HG03457 (cell line): Measurements from ENCODE around the gene E2F1.

Source experiments
- ATAC-seq: cut with Tn5 transposase; IDR thresholded peaks from one replicate; pipeline ENCODE4 v1.9.1; 2021; ENCODE audit warnings: moderate number of reproducible peaks; ENCODE audit not compliant: unreplicated experiment

E2F1 gene

DNA sequence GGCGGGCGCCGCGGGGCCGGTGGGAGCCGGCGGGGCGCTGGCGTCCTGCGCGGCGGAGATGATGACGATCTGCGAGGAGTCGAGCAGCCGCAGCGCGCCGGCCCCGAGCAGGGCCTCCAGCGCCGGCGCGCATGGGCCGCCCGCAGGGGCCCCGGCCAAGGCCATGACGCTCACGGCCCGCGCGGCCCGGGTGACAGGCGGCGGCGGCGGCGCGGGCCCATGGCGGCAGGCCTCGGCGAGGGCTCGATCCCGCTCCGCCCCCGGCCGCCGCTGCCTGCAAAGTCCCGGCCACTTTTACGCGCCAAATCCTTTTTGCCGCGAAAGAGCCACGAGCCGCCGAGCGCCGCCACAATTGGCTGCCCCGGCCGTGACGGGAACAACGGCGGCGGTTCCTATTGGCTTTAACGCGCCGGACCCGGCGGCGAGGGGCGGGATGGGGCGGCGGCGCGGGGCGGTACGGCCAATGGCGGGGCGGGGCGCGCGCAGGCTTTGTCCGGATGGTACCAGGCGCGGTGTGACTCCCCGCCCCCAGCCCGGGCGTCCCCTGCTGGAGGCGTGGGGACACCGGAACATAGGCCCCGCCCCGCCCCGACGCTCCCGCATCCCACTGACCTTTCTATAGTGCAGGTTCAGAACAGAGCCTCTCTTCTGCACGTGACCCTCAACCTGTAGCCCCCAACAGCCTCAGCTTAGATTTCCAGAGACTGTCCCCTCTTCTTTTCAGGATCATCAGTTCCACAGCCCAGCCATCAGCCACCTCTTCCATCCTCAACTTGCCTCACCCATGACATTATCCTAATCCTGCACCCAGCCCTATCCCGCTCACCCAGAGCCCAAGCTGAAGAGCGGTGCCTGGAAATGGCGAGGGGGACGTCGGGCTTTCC lies at the start of gene E2F1:
Gene E2F1 (minus strand): TSS at position 286 of the 884 bp plus-strand sequence. CDS start 121 bp downstream, at position 165.
- peak; percentile 71 for ATAC-seq

GRCh38 chr20:33733654-33734576 lies 47.7 kb upstream of the E2F1 start:
- ATAC-seq = no peak

DNA sequence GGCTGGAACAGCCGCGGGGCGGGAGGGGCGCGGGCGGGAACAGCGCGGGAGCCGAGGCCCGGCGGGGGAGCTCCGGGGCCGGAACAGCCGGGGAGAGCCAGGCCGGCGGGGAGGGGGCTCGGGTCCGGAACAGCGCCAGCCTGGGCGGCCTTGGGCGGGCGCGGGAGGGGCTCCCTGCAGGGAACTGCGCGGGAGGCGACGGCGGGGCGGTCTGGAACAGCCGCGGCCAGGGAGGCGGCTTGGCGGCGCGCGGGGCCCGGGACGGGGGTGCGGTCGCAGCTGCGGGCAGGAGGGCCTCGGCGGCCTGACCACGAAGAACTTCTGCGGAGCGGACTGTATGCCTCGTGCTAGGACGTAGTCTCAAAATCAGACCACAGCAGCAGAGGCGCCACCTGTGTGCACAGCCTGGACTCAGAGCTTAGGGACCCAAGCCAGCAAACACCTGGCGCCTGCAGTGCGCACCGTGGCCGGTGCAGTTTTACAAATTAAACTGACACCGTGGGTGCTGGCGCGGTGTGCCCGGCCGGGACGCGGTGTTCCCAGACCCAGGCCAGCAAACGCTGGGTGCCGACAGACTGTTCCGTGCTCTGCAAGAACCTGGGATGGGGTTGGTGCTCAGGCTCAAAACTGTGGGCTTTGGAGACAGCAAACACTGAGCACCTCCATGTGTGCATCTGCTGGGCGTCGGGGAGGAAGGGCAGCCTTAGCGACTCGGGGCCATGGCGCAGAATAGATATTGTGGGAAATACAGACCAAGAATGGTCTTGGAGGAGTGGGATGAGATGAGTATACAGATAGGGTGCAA lies 46.2 kb upstream of the E2F1 start:
- ATAC-seq = peak; percentile 43

DNA sequence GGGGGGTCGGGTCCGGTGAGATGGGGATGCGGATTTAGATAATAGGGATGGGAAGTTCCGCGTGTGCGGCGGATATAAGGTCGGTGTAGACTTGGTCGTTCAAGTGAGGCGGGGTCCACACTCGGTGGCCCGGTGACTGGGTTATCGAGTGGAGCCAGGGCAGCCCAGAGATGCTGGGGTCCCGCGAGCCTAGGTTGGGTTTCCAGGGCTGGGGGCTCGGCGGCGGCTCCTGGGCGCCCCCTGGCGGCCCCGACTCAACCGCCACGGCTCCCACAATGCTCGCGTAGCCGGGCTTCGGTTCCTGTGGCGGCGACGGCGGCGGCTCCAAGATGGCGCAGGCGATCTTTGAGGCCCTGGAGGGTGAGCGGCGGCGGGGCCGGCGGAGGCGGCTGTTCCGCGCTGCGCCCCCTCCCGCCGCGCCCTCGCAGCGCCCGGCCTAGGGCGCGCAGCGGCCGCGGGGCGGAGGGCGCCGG lies 45.5 kb upstream of the E2F1 start, which contains the start of gene ZNF341:
Gene ZNF341 (plus strand): TSS at position 304 of the 473 bp plus-strand sequence. CDS start 26 bp downstream, at position 330.
- peak; percentile 64 for ATAC-seq

DNA sequence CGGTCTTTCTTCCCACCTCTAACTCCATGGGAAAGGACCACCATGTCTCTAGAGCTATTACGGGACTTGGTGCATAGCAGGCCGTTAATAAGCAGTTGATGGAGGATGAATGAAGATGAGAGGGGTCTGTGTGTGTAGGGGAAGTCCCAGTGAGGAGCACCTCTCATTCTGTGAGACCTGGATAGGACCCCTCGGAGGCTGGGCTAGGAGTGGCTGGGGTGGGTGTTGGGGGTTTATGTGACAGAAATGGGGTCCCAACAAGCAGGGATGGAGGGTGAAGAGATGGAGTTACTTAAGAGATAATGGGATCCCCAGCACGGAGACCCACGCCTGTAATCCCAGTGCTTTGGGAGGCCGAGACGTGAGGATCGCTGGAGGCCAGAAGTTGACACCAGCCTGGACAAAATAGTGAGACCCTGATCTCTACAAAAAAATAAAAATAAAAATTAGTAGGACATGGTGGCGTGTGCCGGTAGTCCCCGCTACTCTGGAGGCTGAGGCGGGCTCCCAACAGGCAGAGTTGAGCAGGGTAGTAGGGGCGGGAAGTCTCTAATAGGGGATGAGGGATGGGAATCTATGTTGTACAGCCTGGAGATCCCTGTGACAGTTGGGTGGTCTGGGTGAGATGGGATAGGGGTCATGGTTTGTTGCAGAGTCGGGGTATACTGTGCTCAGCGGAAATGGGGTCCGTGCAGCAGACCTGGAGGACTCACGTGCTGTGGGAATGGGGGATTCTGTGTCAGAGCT lies 44.9 kb upstream of the E2F1 start:
- ATAC-seq = no peak

GRCh38 chr20:33729101-33729500 lies 42.9 kb upstream of the E2F1 start:
- ATAC-seq = no peak

DNA sequence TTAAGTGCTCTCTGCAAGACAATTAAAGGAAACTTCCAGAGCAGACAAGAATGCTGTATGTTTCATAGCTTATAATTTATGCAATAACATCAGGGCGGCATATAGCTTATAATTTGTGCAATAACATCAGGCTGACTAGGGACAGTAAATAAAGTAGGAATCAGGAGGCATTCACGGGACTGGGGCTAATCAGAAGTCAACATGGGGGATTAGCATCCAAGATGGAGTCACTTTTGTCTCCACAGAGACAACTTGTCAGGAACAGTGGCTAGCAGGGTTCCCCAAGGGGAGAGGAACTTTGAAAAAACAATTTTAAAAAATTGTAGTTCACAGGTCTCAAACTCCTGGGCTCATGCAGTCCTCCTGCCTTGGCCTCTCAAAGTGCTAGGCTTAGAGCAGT lies 42.3 kb upstream of the E2F1 start:
- no peak for ATAC-seq

- ATAC-seq = no peak
These were observed 41.6 kb upstream of the E2F1 start for GRCh38 chr20:33727806-33728205.

DNA sequence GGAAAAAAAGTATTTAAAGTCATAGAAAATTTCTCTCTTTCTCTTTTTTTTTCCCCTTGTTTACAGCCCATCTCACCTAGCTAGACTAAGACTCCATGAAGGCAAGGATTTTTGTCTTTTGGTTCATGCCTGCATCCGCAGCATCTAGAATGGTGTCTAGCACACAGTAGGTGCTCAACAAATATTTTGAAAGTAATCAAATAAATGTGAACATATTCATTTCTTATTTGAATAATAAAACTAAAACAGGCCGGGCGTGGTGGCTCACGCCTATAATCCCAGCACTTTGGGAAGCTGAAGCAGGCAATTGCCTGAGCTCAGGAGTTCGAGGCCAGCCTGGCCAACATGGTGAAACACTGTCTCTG lies 40.9 kb upstream of the E2F1 start:
- no peak for ATAC-seq

- ATAC-seq = no peak
These were observed 39.6 kb upstream of the E2F1 start for GRCh38 chr20:33725607-33726264.

- no peak for ATAC-seq
These were observed 38.4 kb upstream of the E2F1 start for GRCh38 chr20:33724439-33725094.

DNA sequence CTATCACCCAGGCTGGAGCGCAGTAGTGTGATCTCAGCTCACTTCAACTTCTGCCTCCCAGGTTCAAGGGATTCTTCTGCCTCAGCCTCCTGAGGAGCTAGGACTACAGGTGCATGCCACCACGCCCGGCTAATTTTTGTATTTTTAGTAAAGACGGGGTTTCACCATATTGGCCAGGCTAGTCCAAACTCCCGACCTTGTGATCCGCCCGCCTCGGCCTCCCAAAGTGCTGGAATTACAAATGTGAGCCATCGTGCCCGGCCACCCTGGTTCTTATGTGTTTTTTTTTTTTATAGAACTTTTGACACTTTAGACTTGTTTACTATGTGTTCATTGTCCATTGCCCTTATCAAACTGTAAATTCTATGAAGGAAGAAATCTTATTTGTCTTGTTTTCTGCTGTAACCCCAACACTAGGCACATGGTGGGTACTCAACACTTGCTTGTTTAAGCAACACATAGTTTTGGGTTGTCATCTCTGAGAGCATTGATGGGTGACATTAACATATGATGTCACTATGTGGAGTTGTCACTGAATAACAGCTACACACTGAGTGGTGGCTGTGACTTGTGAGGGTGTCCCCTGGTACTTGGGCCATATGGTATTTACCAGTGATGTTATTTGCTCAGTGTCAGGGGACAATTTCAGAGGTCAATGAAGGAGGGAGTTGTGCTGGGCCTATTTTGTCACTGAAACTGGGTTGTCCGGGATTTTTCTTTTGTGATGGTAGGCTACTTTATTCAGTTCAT lies 35.4 kb upstream of the E2F1 start:
- ATAC-seq = no peak

DNA sequence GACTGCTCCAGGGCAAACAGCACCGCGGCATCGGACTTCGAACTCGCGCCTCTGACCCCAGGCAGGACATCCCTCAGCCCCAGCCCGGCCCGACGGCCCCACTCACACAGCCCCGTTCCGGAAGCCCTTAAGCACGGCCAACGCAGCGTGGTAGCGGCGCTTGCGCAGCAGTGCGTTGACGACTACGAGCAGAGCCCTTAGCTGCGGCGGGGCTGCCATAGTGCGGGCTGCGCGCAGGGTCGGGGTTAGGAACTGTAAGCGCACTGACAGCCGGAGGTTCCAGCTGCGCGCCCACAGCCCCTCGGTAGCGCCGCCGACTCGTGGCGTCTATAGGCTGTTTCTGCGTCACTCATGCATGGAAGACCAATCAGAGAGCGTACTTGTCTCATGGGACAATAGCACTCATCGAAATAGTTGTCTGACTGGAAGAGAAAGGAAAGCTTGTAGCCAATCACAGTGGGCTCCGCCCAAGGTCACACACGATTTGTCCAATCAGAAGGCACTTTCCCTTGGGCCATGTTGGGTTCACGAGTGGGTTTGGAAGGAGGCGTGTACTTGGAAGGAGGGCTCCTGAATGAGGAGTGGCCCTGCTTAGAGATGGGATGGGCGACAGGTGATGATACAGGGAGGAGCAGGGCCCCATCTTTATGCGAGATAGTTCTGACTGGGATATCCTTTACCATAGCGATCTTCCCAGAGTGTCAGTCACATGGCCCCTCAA lies 34.0 kb upstream of the E2F1 start, which contains the start of gene PXMP4:
Gene PXMP4 (minus strand): TSS at position 322 of the 721 bp plus-strand sequence. CDS start 103 bp downstream, at position 219.
- ATAC-seq = peak; percentile 83

DNA sequence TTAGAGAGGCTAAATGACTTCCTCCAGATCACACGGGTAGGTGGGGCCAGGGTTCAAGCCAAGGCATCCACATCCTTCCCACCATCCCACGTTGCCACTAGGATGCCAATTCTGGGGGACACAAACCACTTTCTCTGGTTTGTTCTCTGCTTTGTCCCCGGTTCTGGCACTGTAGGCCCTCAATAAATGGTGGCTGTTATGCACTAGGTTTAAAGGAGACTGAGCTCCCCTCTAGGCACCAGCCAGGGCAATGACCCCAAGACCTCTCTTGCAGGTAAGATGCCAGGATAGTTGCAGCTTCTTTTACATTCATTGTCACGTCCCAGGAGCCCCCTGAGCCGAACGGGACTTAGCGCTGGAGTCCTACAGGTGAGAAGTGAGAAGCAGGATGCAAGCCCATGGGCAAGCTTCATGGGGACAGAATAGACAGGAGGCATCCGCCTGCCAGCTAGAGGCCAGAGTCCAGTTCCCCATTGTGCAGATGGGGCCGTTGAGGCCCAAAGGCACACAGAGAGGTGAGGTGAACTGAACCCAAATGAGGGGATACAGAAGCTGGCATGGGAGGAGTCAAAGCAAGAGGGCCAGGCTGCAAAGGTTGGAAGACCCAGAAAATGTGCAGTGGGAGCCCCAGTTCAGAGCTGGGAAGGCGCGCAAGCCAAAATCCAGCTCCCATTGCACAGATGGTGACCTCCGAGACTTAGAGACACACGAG lies 33.2 kb upstream of the E2F1 start:
- ATAC-seq = no peak

DNA sequence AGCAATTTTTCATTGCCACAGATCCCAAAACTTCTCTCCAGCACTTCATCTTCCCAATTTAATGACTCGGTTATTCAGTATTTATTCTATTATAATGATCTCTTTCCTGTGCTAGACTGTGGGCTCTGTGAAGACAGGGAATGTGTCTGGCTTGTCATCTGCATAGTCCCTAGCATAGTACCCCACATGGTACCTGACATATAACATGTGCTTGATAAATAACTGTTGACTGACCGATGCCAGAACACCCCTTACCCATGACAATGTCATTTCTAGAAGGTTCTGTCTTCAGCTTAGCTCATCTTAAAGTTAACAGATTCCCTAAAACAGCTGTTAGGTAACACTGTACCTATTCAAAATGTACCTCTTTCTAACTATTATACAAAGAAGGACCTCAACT lies 30.3 kb upstream of the E2F1 start:
- no peak for ATAC-seq

- ATAC-seq = no peak
These were observed 27.7 kb upstream of the E2F1 start for GRCh38 chr20:33713865-33714367.

DNA sequence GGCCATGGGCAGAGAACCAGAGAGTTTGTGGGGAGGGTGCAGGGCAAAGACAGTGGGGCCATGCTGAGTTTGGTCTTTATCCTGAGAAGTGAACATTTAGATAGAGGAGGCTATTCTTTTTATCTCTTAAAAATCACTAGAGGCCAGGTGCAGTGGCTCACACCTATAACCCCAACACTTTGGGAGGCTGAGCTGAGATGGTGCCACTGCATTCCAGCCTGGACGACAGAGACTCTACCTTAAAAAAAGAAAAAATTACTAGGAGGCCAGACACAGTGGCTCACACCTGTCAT lies 25.2 kb upstream of the E2F1 start:
- ATAC-seq = no peak
